Chondrocyte (in vitro differentiated cells): ENCODE data around the gene TRIM29. TPM values are rescaled to one million over a fixed set of nuclear protein-coding genes. Genes with fewer than 3 reads are reported as not detected.

ENCODE experiments used
- DNase-seq: peaks from one replicate; pipeline ENCODE4 v3.0.0; 2021; ENCODE audit warnings: mixed read lengths, low spot score
- H3K27ac Mint-ChIP-seq: one replicate; pipeline ENCODE4 v1.8.0; 2021; ENCODE audit warnings: mild to moderate bottlenecking, moderate library complexity, mixed read lengths; ENCODE audit not compliant: unreplicated experiment
- H3K27me3 Mint-ChIP-seq: 2 replicates; pipeline ENCODE4 v1.8.0; 2021; ENCODE audit warnings: low read depth, mixed read lengths
- H3K36me3 Mint-ChIP-seq: 2 replicates; pipeline ENCODE4 v1.8.0; 2021; ENCODE audit warnings: low read depth, mixed read lengths
- H3K4me1 Mint-ChIP-seq: 2 replicates; pipeline ENCODE4 v1.8.0; 2021; ENCODE audit warnings: low read depth, mild to moderate bottlenecking, mixed read lengths
- H3K4me3 Mint-ChIP-seq: one replicate; pipeline ENCODE4 v1.8.0; 2021; ENCODE audit warnings: mild to moderate bottlenecking, moderate library complexity, mixed read lengths; ENCODE audit not compliant: unreplicated experiment
- H3K9me3 Mint-ChIP-seq: 2 replicates; pipeline ENCODE4 v1.8.0; 2021; ENCODE audit warnings: low read depth, mixed read lengths
- long read RNA-seq: library from polyadenylated mRNA; stranded (forward); transcript quantifications from one replicate; pipeline ENCODE4 v2.0.0, GENCODE V29; 2021
- total RNA-seq: library from RNA; stranded (reverse); gene quantifications from 3 replicates; pipeline ENCODE4 v1.2.1, GENCODE V29; 2021
- TF ChIP-seq, protein P1 (sequence below): fragments of 200-600 bp; sonication (generic); IDR thresholded peaks from 2 replicates; pipeline ENCODE4 v1.5.0; 2021; ENCODE audit warnings: antibody characterized with exemption, mild to moderate bottlenecking, moderate library complexity

TRIM29 gene, protein sequence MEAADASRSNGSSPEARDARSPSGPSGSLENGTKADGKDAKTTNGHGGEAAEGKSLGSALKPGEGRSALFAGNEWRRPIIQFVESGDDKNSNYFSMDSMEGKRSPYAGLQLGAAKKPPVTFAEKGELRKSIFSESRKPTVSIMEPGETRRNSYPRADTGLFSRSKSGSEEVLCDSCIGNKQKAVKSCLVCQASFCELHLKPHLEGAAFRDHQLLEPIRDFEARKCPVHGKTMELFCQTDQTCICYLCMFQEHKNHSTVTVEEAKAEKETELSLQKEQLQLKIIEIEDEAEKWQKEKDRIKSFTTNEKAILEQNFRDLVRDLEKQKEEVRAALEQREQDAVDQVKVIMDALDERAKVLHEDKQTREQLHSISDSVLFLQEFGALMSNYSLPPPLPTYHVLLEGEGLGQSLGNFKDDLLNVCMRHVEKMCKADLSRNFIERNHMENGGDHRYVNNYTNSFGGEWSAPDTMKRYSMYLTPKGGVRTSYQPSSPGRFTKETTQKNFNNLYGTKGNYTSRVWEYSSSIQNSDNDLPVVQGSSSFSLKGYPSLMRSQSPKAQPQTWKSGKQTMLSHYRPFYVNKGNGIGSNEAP
- not detected in 3 replicates for total RNA-seq
- long read RNA-seq, result 0 reads

DNA sequence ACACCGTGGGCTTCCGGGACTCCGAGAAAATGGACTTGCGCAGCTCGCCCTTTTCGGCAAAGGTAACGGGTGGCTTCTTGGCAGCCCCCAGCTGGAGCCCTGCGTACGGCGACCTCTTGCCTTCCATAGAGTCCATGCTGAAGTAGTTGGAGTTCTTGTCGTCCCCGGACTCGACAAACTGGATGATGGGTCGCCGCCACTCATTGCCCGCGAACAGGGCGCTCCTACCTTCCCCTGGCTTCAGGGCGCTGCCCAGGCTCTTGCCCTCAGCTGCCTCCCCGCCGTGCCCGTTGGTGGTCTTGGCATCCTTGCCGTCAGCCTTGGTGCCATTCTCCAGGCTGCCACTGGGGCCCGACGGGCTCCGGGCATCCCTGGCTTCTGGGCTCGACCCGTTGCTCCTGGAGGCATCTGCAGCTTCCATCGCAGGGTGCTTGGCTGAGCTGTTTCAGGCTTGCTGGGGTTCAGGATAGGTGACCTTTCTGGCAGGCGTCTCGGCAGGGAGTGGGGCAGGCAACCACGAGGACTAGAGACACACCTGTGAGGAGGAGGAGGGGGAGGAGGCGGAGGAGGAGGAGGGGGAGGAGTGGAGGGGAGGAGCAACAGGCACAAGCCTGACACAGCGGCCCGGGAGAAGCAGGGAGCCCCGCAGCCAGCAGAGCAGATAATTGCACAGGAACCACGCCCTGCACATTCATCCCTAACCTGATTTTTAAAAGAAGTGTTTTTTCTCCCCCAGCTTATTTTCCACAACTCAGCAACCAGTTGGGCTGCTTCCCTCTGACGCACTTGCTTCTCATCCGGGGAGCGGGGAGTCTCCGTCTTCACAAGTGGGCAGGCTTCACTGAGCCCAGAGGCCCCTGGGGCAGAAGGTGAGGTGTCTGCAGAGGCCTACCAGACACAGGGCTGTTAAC, at the start of gene TRIM29:
Gene TRIM29, minus strand, starts transcription at position 503 of the 911 bp plus-strand sequence. Its CDS starts 82 bp downstream, at position 421.
- peak; percentile 89 for DNase-seq
- no peaks in the 10 kb centered on the region for H3K4me1 Mint-ChIP-seq
- no peak within 1 kb of the TSS for H3K27ac Mint-ChIP-seq
- no peaks in the 10 kb centered on the region for H3K9me3 Mint-ChIP-seq
- no peak within 1 kb of the TSS for H3K4me3 Mint-ChIP-seq
- TF ChIP-seq, protein P1, sequence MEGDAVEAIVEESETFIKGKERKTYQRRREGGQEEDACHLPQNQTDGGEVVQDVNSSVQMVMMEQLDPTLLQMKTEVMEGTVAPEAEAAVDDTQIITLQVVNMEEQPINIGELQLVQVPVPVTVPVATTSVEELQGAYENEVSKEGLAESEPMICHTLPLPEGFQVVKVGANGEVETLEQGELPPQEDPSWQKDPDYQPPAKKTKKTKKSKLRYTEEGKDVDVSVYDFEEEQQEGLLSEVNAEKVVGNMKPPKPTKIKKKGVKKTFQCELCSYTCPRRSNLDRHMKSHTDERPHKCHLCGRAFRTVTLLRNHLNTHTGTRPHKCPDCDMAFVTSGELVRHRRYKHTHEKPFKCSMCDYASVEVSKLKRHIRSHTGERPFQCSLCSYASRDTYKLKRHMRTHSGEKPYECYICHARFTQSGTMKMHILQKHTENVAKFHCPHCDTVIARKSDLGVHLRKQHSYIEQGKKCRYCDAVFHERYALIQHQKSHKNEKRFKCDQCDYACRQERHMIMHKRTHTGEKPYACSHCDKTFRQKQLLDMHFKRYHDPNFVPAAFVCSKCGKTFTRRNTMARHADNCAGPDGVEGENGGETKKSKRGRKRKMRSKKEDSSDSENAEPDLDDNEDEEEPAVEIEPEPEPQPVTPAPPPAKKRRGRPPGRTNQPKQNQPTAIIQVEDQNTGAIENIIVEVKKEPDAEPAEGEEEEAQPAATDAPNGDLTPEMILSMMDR, result no peak
- no peaks in the 10 kb centered on the region for H3K36me3 Mint-ChIP-seq
- H3K27me3 Mint-ChIP-seq, result peaks cover 44% of the 10 kb centered on the region

- Mint-ChIP-seq H3K9me3 (no peaks in the 10 kb centered on the region), H3K27ac (no peak overlapping the region), H3K4me1 (peaks cover 20% of the 10 kb centered on the region), H3K27me3 (peaks cover 18% of the 10 kb centered on the region), H3K4me3 (no peak overlapping the region), H3K36me3 (no peaks in the 10 kb centered on the region)
- TF ChIP-seq, protein P1, result no peak
- DNase-seq, result peak; percentile 55
Measured at GRCh38 chr11:120186774-120187591, 49.1 kb upstream of the TRIM29 start.

DNA sequence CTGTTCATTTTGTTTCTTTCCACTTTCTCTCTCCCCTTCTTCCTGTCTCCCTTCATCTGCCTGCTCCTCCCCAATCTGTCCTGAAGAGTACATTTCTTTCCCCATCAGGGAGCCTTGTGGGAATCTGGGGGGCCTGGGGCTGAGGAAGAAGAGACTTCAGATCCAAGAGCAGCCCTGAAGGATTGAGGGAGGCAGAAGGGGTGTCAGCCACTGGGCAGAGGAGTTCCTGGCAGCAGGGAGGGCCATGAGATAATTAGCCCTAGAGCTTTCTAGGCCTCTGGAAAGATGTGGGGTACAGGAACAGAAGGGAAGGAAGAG, 48.5 kb upstream of the TRIM29 start:
- Mint-ChIP-seq H3K4me1 (peaks cover 20% of the 10 kb centered on the region), H3K4me3 (no peak overlapping the region), H3K36me3 (no peaks in the 10 kb centered on the region), H3K27ac (no peak overlapping the region), H3K27me3 (peaks cover 14% of the 10 kb centered on the region), H3K9me3 (no peaks in the 10 kb centered on the region)
- TF ChIP-seq, protein P1, result no peak
- peak; percentile 15 for DNase-seq

- Mint-ChIP-seq H3K36me3 (no peaks in the 10 kb centered on the region), H3K27me3 (peaks cover 13% of the 10 kb centered on the region), H3K4me3 (no peak overlapping the region), H3K9me3 (no peaks in the 10 kb centered on the region), H3K4me1 (peaks cover 20% of the 10 kb centered on the region), H3K27ac (no peak overlapping the region)
- TF ChIP-seq, protein P1, result no peak
- DNase-seq, result peak; percentile 11
Measured at GRCh38 chr11:120185706-120186455, 48.0 kb upstream of the TRIM29 start.
